ENCODE data around the gene NPFFR1.

Gene NPFFR1

GRCh38 chr10:70312972-70313371 lies 29.2 kb upstream of the NPFFR1 start:
- H3K27ac ChIP-seq = no peak overlapping the region
- TF ChIP-seq CTCF (conservative IDR thresholded peaks at IDR 0.05) (no peak), ZFX (IDR thresholded peaks at IDR 0.05) (no peak)

DNA sequence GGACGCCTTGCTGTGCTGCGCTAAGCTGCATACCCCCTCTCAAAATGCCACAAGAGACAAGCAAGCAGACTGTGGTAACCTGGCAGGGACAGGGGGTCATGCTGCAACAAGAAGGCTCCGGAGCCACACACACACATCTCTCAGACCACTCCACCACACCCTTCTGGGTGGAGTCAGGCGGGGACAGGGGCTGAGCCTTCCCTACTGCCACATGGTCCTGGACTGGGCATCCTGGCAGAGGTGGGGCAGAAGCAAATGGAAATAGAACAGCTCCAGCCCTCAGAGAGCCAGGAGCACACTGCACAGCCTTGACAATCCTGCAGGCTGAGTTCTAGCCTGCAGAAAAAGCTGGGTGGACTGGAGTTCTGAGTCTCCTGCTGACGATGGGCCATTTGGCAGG lies 28.4 kb upstream of the NPFFR1 start:
- no peak overlapping the region for H3K27ac ChIP-seq
- TF ChIP-seq CTCF (conservative IDR thresholded peaks at IDR 0.05) (no peak), ZFX (IDR thresholded peaks at IDR 0.05) (no peak)

DNA sequence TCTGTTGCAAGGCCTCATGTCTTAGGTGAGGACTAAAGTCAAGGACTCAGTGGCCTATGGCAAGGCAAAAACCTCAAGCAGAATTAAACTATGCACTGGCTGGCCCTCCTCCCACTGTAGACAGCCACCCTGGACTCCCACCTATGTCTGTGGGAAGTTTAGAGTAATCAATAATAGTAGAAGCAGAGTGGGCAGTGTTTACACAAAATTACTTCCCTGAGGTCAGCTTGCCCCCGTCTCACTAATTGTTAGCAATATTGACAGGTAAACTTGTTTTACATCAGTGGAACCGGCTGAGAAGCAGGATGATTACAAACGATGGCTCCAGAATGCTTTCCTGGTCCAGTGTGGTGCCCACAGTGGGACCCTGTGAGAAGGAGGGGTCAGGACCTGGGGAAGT lies 27.9 kb upstream of the NPFFR1 start:
- no peak overlapping the region for H3K27ac ChIP-seq
- no peak for TF ChIP-seq CTCF (conservative IDR thresholded peaks at IDR 0.05)
- TF ChIP-seq ZFX (IDR thresholded peaks at IDR 0.05) = no peak

DNA sequence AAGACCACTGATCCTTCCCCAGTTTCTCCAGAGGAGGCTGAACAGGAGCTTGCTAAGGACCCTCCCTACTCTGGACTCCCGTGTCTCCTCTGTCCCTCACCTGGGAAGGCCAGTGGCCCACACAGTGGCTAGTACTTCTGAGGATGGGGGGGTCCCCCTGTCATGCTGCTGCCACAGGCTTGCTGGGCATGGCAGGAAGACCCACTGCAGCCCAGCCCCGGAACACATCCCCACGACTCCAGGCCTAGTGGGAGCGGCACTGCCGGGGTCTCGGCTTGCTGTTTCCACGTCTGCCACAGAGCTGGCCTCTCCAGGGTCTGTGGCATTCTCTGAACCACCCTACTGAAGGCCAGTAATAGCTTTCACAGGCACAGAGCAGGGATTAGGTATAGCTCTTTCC lies 25.9 kb upstream of the NPFFR1 start:
- TF ChIP-seq CTCF (conservative IDR thresholded peaks at IDR 0.05) (no peak), ZFX (IDR thresholded peaks at IDR 0.05) (no peak)
- no peak overlapping the region for H3K27ac ChIP-seq

GRCh38 chr10:70308121-70309060 lies 24.6 kb upstream of the NPFFR1 start:
- no peak overlapping the region for H3K27ac ChIP-seq
- TF ChIP-seq ZFX (IDR thresholded peaks at IDR 0.05) (no peak), CTCF (conservative IDR thresholded peaks at IDR 0.05) (no peak)

DNA sequence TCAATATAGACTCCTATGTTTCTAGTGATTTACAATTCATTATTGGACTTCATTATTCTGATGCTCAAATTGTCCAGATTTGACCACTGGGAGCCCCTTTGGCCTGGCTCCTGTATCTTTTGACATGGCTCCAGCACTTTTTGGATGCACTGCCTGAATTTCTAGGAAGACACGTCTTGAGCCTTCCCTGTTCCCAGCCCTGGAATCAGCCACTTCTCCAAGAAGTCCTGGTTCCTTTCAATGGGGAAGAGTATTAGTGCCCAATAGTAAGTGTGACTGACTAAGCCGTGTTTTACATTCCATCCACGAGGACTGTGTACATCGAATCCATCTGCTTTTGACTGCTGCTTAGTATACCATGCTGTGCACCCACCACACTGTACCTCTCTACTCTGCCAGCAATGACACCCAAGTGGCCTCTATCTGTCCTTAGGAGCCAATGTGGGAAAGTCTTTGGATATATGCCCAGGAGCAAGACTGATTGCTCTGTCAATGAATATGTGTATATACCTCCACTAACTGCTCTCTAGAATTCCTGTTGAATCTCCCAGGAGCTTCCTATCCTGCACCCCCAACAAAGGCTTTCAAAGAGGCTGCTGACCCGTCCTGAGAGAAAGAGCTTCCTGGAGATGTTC lies 23.2 kb upstream of the NPFFR1 start:
- H3K27ac ChIP-seq = no peak overlapping the region
- TF ChIP-seq CTCF (conservative IDR thresholded peaks at IDR 0.05) (no peak), ZFX (IDR thresholded peaks at IDR 0.05) (no peak)

DNA sequence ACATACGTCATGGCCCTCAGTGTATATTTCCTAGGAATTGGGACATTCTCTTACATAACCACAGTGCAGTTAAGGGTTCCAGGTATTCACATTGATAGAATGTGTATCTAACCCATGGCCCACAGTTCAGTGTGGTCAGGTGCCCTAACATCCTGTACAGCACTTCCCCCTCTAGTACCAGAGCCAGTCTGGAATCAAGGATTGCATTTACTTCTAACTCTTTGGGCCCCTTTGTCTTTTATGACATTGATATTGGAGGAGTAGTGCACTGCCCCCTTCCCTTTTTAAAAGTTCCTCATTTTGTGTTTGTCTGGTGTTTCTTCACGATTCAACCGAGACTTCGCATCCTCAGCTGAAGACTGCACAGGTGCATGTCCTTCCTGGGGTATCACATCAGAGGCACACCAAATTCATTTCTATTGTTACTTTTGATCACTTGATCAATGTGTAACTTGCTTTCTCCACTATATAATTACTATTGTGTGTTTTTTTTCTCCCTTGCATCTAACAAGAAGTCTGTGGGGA lies 22.4 kb upstream of the NPFFR1 start:
- no peak for TF ChIP-seq CTCF (conservative IDR thresholded peaks at IDR 0.05)
- TF ChIP-seq ZFX (IDR thresholded peaks at IDR 0.05) = no peak
- H3K27ac ChIP-seq = no peak overlapping the region

Data from C4-2B (cell line).